NCI-H2227 (cell line): ENCODE measurements around the gene COPS9.

Experiments
- DNase-seq: peaks from one replicate; lab custom pipeline; 2025; ENCODE audit not compliant: unreplicated experiment; lab: John Stamatoyannopoulos, UW

Gene COPS9

DNA sequence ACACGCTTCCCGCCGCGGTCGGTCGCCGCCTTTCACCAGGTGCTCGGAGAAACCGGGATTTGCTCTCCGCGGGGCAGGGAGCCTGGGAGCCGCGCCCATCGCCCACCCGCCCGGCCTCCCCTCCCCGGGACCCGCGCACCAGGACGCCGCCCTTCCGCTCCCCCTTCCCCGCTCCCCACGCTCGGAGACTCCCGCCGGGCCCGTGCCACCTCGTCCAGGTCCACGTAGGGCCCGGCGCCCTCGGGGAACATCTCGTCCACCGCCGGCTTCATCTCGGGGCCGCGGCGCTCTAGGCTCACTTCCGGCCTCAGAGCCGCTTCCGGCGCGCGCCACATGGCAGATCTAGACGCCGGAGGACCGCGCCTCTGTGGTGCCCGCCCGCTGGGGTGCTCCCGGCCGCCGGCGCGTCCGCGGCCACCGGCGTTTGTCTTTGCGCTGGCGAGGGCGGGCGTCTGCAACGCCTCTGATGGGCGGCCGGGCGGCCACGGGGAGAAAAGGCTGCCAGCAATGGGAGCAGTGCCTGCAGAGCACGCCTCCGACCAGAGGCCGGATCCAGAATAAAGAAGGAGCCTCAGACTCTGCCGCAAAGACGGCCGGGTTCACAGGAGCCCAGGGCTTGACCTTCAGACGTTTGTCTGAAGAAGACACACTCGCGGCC, at the start of gene COPS9:
COPS9 (minus strand) TSS at position 293 of the 658 bp plus-strand sequence; CDS start at position 272, 21 bp downstream.
- peak; percentile 92 for DNase-seq

DNA sequence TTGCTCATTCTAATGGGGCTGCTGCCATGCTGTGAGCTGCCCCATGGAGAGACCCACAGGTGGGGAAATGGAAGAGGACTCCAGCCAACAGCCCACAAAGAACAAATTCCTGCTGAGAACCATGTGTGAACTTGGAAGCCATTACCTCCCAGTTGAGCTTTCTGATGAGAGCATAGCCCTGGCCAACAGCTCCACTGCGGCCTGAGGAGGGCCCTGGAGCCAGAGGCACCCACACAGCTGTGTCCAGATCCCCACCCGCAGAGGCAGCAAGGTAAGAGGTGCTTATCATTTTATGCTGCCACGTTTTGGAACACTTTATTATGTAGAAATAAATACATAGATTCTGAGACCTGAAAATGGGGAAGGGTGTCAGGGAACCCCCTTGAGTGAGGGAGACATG, 48.6 kb upstream of the COPS9 start:
- no peak for DNase-seq

DNA sequence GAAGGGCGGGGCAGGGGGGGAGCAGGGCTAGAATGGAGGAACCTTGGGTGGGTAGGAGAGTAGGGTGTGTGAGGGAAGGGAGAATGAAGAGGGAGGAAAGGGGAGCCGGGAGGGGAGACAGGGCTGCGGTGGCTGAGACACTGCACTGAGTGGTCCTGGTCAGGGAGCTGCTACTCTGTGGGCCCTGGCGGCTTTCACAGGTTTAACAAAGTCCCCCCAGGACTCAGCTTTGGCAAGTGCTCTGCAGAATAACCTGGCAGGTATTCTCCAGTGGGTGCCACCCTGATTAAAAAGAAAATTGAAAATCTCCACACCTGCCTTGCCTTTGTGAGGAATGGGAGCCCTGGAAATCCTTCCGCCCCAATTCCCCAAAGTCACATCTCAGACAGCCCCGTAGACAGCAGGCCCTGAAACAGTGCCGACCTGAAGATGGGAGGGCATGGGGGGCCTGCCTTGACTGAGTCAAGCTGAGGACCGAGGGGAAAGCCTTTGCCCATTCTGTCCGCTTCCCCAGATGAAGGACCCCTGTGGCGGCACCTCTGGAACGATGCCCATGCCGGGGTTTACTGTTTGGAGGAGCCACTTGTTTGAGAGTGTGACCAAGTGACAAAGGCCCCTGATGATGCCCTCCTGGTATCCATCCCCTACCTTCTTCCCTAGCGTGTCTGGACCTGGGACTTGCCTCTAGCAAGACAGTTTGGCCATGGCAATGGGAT, 47.9 kb upstream of the COPS9 start:
- DNase-seq = no peak

DNA sequence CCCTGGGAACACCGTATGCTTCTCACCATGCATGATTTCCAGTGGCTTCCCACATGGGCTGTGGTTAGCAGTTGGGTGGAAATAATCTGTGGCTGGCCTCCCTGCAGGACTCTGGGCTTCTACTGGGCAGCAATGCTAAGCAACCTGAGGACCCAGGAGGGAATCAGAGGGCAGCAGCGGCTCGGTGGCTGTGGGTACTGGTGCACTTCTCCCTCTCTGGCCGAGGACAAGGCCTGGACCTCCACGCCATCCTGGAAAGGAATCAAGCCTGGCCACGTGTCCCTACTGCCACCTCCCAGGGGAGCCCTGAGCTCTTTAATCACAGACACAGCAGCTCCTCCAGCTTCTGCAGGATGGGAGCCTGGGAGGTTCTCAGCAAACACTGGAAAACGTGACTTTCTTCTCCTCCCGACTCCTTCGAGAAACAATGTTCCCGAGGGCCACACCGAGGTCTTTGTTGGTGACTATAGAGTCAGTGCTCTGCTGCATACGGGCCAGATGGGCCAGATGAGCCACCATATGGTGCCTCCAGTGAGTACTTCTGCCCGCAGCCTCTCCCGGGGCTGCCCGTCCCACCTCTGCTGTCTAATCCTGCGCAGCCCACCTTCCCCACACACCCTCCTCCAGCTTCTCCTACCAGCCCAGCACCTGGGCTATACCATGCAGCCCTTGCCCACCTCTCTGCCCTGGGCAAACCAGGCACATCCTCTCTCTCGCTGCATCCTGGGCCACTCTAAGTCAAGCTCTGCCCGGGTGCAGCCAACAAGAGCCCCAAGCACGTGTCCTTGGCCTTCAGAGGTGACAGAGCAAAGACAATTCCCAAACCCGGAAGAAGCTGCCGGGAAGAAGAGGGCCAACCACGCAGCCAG, 47.1 kb upstream of the COPS9 start:
- no peak for DNase-seq

DNA sequence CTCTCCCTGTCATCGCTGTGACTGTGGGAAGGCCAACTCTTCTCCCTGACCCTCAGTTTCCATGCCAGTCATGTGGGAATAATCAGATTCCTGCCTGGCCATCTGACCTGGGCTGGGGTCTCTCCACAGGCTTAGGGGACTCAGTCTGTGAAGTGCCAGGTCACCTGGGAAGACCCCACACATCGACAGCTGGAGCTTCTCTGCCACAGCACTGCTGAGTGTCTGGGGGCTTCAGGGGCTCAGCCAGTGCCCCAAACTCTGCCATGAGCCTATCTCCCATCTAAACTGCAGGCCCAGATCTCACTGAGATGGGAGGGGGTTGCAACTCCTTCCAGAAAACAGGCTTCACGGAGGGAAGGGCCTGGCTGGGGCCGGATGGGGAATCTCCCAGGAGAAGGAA, 46.4 kb upstream of the COPS9 start:
- no peak for DNase-seq

GRCh38 chr2:240182001-240182400, 45.9 kb upstream of the COPS9 start:
- no peak for DNase-seq

GRCh38 chr2:240179941-240180666, 44.0 kb upstream of the COPS9 start:
- no peak for DNase-seq

DNA sequence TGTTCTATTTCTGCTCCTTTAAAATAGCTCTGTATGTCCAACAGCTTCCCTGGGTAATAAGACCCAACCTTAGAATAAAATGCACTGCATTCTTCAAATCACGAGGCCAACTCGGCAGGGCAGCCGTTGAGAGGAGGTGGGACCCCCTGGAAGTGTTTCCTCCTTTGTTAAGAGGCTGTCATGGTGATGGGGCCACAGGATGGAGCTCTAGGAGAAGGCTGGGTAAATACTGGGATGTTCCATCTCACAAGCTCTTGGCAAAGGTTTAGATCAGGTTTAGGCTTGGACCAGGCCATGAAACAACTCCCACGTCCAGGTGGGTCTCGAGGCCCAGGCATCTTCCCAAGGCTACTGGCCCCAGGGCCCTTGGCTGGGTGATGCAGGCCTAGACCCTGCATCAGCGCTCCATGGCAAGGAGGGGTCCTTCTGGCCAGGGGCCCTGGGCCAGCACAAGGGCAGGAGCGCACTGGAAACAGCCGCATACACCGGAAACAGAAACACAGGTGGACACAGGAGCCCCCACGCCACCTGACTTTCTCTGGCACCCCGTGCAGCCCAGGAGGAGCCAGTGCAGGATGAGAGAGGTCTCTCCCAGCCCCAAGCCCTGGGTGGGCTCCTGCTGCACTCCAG, 43.2 kb upstream of the COPS9 start:
- no peak for DNase-seq

- no peak for DNase-seq
Measured at GRCh38 chr2:240178564-240178963, 42.5 kb upstream of the COPS9 start.

- DNase-seq = no peak
Measured at GRCh38 chr2:240174496-240174895, 38.4 kb upstream of the COPS9 start.

- DNase-seq = no peak
Measured at GRCh38 chr2:240172071-240172895, 36.2 kb upstream of the COPS9 start.

DNA sequence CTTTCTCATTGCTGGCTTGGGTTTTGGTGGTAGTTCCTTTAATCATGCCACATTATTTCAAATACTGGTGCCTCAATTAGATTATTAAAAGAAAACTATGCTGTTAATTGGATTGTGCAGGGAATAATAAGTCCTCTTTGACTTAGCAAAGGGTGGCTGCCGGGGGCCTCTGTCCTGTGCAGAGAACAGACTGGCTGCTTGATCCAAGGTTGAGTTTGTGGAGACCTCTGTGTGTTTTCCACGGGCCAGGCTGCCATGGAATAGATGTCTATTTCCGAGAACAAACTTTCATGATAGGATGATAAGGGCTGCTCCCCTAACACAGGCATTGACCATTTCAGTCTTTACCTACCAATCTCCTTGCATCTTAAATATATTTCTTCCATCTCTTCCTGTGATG, 34.8 kb upstream of the COPS9 start:
- no peak for DNase-seq

GRCh38 chr2:240170354-240170735, 34.2 kb upstream of the COPS9 start:
- DNase-seq = no peak

- DNase-seq = no peak
Measured at GRCh38 chr2:240169486-240170353, 33.6 kb upstream of the COPS9 start.

GRCh38 chr2:240168546-240169361, 32.6 kb upstream of the COPS9 start:
- DNase-seq = no peak

DNA sequence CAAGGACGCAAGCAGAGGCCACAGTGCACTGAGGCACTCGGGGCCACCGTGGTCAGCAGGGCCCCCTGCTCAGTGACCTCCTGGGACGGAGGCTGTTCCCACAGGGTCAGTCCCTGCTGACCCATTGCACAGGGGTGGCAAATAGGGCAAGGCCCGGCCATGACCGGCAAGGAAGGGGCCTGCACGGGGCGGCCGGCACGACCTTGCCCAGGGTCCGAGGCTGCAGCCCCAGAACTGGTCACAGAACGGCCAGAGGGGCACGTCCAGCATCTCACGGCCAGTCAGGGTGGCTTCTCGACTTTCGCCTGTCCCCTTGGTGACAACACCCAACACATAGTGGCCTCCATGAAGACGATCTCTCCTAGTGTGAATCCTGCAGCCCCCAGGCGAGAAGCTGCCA, 31.9 kb upstream of the COPS9 start:
- no peak for DNase-seq

DNA sequence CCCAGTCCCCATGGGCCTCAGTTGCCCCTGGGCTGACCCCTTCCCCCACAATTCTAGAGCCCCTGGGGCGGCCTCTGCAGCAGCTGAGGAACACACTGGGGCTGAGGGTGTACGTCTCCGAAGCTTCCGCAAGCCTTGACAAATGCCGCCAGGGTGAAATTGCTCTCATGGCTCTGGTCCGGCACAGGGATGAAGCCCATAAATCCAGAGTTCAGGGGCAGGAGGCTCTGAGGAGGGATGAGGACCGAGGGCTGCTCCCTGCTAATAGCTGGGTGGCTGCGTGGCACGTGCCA, 31.4 kb upstream of the COPS9 start:
- DNase-seq = no peak
